GM21786 (cell line): ENCODE results near the gene NEMP1.
A peak's percentile ranks its signal among the peaks of the same experiment; 100 is the strongest.
"Not testable (repeated sequence)": the region's sequence is repeated elsewhere in the genome, so short reads cannot be mapped to it uniquely, and the experiment has no call there.

Source experiments
- ATAC-seq: cut with Tn5 transposase; IDR thresholded peaks from one replicate; pipeline ENCODE4 v1.9.1; 2021; ENCODE audit not compliant: unreplicated experiment

NEMP1 gene

DNA sequence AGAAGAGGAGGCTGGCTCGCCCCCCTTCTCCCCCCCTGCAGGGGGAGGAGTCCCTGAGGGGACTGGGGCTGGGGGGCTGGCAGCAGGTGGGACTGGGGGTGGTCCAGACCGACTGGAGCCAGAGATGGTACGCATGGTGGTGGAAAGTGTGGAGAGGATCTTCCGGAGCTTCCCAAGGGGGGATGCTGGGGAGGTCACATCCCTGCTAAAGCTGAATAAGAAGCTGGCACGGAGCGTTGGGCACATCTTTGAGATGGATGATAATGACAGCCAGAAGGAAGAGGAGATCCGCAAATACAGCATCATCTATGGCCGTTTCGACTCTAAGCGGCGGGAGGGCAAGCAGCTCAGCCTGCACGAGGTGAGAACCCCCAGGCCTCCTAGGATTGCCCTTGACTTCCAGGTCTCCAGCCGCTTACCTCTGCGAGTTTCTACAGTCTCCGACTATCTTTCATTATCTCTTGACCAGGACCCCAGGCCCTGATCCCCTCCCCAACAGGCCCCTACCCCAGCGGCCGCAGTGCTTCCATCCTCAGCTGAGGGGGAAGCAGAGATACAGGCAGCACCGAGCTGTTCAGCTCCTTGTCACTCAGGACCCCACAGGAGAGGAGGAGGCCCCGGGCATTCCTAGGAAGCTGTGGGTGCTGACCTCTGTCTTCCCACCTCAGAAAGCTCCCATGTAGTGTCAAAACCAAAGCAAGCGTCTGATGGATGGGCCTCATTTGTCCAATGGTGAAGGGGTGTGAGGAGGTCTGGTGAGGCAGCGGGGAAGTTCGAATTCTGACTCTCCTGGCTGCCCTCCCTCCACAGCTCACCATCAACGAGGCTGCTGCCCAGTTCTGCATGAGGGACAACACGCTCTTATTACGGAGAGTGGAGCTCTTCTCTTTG is 13.3 kb upstream of the NEMP1 start:
- no peak for ATAC-seq

DNA sequence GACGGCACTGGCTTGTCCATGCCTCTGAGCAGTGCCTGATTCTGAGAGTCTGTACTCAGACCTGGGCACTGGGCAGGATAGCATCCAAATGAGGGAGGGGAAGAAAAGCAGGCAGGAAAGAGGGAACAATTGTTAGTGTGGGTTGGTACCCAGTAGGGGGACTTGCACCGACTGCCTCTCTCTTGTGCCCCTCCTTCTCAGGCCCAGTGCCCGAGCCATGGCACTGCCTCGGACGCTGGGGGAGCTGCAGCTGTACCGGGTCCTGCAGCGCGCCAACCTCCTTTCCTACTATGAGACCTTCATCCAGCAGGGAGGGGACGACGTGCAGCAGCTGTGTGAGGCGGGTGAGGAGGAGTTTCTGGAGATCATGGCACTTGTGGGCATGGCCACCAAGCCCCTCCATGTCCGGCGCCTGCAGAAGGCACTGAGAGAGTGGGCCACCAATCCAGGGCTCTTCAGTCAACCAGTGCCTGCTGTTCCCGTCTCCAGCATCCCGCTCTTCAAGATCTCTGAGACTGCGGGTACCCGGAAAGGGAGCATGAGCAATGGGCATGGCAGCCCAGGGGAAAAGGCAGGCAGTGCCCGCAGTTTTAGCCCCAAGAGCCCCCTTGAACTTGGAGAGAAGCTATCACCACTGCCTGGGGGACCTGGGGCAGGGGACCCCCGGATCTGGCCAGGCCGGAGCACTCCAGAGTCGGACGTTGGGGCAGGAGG is 12.5 kb upstream of the NEMP1 start:
- no peak for ATAC-seq

DNA sequence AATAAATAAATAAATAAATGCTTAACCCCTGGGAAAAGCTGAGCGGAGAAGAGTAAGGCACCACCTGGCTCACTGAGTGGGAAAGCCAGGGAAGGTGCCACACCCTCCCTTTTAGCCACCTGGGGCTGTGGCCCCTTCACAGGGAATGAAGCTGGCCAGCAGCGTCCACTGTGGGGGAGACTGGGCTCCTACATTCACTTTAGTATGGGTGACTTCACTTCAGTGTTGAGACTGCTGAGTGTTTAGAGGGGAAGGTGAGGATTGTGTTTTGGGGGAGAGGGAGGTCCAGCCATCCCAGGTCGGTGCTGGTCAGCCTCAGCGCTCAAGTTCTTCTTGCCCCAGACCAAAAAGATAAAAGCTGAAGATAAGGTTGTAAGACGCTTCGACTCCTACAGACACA is 11.9 kb upstream of the NEMP1 start:
- no peak for ATAC-seq

DNA sequence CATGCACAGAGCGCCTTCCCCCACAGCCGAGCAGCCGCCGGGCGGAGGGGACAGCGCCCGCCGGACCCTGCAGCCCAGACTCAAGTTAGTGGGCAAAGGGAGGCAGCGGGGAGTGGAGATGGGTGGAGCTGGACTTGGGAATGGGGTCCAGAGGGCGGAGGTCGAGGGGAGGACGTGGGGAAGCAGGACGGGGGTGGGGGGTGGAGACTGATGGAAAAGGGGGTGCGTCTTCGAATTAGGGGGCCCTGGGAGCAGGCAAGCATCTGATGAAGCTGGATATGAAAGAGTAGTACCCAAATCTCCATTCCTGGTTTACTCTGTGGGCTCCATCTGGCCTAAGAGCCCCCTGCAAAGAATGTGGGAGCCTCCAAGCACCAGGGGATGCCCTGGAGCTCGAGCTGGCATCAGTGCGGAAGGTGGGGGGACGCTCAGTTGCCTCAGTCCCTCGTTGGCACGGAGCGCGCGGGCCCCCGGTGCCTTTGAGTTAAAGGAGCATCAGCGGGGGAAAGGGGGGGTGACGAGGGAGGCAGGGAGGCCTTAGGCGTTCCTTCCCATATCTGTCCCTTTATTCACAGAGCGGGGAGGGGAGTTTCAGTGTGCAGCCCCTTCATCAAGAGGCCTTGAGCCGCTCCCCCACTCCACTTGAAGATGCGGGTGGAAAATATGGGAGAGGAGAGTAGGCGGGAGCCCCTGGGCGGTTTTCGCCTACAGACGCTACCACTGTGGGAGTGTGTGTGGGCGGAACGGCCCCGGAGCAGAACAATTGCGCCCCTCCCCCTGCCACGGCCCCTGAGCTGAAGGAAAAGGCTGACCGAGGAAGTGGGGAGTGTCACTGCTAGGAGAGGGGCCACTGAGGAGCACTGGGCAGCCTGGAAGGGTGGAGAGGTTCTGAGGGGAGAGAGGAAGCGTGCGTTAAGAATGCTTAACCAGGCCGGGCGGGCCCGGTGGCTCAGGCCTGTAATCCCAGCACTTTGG is 11.0 kb upstream of the NEMP1 start:
- ATAC-seq = no peak

DNA sequence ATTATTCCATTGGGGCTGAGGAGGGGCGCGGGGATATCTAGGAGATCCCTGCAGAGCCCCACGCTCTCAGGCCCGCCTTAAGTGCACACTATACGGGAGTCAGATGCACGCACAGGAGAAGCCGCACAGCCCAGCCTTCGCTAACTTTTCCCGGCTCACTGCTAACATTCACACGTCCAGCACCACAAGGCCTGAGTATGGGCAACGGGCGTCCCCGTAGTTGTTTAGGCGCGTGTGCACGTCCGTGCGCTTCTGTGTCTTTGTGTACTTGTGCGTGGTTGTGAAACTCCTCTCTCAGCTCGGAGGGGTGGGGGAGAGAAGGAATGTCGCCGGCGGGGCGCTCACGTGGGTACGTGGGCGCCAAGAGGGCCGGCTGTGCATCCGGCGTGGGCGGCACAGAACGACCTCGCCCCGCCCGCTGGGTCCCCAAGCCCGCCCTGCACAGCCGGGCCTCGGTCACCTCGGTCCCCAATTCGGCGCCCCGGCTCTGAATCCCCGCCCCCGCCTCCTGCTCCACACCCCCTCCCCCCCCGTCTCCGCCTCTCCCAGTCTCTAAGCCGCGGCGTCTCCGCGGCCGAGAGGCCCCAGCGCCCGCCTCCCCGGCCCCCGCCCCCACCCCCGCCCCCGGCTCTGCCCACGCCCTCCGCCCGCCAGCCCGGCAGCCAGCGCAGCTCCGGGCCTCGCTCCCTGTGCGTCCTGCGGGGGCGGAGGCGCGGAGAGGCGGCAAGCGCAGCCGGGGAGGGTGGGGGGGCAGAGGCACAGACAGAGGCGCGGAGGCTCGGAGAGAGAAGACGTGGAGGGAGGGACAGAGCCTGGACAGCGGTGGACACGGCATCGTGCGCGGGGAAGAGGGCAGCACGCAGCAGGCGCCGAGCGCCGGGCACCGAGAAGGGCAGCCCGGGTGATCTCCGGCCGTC is 10.0 kb upstream of the NEMP1 start, which contains the start of gene NAB2:
NAB2 (plus strand) TSS at position 761 of the 917 bp plus-strand sequence. CDS start 158 bp downstream, outside the sequence.
- peak; percentile 59 for ATAC-seq

DNA sequence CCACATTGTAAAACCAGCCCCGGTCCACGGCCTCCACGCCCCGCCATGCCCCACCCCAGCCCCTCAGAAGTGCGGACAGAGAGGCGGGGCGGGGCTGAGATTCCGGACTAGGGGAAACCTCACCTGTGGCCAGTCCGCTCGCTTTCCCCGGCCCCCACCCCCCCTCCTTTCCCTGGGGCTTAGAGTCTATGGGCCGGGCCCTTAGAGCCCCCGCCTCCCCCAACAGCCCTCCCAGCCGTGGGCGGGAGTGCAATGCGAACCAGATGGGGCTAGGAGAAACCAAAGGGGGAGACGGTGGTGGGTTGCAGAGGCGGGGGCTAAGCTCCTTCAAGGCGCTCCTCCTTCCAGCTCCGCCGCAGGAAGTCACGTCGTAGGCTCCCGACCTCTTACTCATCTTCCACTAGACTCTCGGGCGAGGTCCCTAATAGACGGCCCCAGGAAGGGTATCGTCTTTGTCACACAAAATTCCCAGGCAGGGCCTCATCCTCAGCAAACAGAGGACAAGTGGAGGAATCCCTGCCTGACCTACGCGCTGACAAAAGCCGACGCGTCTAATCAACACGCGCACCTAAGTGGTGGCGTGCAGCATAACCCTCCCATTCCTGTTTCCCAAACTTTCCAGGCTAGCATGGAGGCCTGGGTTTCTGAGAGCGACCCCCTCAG is 9.2 kb upstream of the NEMP1 start:
- peak; percentile 34 for ATAC-seq

DNA sequence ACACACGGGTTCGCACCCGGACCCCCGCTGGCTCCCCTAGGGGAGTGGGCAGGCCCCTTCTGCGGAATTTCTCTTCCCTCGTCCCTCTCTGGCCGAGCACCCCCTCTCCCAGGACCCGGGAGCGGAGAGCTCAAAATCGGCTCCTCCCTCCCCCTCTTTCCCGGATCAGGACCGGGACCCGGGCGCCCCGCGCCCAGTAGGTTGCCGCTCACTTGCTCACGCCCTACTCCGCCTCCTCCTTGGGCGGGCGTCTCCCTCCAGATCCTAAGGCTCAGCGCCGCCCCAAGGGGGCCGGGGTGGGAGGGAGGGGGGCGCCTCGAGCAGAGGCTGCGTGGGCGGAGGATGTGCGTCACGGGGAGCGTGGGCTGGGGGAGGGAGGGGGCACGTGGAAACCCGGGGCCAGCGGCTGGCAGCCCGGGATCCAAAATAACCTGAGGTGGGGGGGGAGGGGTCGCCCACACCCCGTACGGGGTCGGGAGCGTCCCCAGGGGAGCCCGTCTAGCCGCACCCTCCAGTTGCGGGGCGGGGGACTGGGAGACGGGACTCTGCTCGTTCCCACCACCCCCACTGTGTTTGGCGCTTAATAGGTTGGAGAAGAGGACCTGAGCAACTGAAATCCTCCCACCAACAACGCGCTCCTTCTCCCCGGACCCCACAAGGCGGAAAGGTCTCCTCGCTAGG is 8.6 kb upstream of the NEMP1 start:
- ATAC-seq = peak; percentile 17

DNA sequence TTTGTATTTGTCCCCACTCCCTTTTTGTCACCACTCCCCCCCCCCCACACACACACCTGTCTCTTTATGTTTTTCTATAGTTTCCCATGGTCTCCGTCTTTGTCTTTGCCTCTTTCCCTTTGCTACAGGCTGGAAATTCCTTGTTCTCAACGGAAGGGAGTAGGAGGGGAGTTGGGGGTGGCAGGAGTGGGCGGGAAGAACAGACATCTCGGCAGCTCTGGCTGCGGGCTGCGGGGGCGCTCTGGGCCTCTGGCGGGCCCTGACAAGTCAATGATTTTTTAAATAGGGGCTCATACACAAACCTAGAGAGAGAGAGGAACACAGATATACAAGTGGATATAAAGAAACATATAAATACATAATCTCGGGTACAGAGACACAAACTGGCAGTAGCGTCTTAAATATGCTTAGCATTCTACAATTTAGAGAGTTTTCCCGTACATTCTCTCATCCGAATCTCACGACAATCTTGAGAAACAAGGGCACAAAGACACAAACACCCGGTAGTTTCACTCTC is 8.0 kb upstream of the NEMP1 start:
- no peak for ATAC-seq

DNA sequence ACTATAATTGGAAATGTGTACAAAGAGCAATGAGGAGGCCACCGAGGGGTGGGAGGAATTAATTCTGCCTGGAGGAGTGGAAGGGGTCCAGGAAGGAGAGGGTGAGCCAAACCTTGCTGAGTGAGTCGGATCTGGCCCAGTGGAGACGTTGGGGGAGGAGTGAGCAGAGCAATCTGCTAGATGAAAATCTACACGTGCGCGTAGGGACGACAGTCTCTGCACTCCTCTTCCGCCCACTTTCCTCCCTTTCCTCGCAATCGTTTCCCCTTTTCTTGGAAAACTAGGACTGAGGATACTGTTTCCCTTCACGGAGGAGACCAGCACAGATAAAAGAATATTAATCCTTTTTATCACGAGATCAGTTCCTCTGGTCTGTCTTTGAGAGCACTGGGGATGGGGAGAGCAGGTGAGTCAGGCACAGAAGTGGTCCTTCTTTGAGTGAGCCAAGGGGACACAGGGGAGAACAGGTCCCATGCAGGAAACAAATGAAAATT is 7.5 kb upstream of the NEMP1 start:
- no peak for ATAC-seq

DNA sequence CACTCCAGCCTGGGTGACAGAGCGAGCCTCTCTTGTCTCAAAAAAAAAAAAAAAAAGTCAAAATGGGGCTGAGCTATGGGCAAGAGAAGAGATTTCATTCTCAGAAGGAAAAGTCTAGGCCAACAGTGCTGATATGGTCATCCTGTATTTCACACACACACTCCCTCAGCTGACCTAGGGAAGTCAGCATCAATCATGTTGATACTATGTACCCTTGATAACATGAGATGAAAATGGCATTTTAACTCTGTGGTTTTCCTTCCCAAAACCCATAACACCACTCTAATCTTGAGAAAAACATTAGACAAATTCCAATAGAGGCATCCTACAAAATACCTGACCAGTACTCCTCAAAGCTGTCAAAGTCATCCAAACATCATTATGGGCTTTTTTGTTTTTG is 2.3 kb upstream of the NEMP1 start:
- ATAC-seq = no peak

DNA sequence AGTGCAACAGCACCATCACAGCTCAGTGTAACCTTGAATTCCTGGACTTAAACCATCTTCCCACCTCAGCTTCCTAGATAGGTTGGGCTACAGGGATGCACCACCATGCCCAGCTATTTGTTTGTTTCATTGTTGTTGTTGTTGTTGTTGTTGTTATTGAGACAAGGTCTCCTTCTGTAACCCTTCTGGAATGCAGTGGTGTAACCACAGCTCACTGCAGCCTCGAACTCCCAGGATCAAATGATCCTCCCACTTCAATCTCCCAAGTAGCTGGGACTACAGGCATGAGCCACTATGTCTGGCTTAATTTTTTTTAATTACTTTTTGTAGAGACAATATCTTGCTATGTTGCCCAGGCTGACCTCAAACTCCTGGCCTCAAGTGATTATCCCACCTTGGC is 1.2 kb upstream of the NEMP1 start:
- ATAC-seq = no peak

DNA sequence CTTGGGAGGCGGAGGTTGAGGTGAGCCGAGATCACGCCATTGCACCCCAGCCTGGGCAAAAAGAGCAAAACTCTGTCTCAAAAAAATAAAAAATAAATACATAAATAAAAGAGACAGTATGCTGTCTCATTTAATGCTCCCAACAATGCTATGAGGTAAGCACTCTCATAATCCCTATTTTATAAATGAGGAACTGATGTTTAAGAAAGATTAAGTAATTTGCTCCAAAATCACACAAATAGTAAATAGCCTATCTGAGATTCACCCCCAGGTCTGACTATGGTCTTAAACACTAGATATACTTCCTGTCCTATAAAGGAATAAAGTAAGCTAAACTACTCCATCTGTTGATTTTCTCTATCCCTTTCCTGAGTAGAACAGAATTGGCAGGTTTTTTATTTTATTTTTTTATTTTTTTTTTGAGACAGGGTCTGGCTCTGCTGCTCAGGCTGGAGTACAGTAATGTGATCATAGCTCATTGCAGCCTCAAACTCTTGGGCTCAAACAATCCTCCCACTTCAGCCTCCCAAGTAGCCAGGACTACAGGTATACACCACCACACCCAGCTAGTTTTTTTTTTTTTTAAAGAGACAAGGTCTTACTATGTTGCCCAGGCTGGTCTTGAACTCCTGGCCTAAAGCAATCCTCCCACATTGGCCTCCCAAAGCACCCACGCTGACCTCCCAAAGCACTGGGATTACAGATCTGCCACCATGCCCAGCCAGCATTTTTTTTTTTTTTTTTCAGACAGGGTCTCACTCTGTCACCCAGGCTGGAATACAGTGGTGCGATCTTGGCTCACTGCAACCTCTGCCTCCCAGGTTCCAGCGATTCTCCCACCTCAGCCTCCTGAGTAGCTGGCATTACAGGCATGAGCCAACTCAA is 4.8 kb downstream of the NEMP1 start:
- ATAC-seq = not testable (repeated sequence)

DNA sequence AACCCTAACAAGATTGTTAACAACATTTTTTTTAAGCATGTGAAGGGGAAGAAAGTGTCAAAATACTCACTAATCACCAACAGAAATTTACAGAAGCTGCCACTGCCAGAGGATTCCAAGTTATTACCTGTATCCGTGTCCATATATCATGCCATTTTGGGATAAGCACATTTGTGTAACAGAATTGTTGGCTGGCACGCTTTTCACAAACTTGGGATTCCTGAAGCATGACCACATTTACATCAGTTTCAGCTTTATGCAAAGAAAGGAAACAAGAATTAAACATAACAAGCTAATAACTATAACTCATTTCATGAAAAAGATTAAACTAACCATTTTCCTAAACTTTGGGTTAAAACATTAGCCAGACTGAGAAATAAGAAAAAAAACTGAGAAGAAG is 5.9 kb downstream of the NEMP1 start:
- ATAC-seq = no peak

DNA sequence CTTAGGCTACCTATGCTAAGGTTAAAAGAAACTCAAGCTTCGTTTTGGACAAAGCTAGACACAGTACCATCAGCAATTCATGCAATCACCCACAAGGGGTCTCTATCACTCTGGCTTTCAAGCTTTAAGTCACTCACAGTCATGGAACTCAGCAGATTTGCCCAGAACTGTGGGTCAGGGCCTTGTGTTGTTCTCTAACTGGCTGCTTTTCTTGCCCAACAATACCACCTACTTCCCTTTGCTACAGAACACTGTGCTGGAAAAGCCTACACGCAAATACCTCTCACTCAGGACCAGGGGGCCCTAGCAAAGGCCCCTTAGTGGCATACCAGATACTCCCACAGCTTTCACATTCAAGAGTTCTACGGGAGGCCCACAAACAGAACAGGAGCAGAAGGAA is 9.1 kb downstream of the NEMP1 start:
- peak; percentile 69 for ATAC-seq

DNA sequence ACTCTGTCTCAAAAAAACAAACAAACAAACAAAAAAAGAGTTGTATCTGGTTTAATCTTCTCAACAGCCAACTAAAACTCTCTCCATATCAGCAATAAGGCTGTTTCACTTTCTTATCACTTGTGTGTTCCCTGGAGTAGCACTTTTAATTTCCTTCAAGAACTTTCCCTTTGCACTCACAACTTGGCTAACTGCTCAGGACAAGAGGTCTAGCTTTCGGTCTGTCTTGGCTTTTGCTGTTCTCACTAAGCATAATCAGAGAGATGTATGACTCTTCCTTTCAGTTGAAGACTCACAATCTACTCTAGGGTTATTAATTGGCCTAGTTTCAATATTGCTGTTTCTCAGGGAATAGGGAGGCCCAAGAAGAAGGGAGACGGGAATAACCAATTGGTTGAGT is 12.3 kb downstream of the NEMP1 start:
- no peak for ATAC-seq

DNA sequence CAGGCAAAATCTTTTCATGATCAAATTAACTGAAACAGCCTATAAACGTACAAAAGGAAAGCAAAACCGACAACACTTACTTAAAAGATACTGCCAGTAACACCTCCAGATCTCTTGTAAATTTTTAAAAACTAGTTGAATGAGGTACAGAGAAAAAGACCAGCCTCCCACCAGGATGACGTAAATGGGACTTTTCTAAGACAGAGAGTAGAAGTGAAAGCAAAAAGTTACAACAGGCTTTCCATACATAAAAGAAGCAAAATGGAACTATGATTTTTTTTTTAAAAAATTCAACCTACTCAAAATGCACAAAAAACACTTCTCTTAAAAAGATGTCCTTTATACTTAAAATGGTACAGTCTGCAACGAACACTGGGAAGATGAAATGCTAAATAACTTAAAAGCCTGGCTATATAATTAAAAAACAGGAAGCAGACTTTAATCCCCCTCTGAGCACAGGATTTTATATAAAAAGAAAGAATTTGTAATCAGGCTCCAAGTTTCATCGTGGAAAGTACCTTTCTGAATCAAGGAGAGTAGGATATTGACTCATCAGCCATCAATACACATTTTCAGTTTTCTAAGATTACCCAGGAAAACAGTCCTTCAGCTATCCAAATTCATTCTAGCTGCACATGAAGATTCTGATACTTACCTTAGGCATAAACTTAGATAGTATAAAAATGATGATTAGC is 14.5 kb downstream of the NEMP1 start:
- ATAC-seq = peak; percentile 91

DNA sequence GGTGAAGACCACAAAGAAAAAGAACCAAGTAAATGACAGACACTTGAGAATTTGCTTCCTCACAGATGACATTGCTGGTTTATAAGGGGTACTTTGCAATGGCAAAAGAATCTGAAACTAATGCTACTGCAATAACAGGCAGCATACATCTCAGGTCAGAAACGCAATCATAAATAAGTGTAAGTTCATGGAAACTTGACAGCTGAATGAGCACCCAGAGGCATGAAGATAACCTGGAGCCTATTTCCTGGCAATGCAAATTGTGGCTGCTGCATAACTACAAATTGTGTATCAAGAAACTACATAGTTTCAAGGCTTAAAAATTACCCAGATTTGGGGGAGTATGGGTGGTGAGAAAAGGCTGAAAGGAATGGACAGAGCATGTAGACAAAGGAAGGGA is 20.1 kb downstream of the NEMP1 start:
- ATAC-seq = no peak
